Gastroesophageal sphincter (tissue), 4 donors: Measurements from ENCODE around the gene TM9SF1. TPM values are rescaled to one million over a fixed set of nuclear protein-coding genes. Genes with fewer than 3 reads are reported as not detected.

ENCODE experiments used
- ATAC-seq: fragments of 150-250 bp; one replicate; pipeline ENCODE4 v1.9.1; 2016; ENCODE audit warnings: mild to moderate bottlenecking, moderate library complexity
- H3K27ac ChIP-seq, 4 donors: fragments of 200-600 bp; sonication (generic) in 3 of 4; 1 replicate in 3 of 4; 2 replicates in 1 of 4; pipeline ENCODE4 v1.5.1; 2016 to 2019
- H3K27me3 ChIP-seq: fragments of 200-600 bp; sonication (generic); one replicate; pipeline ENCODE4 v1.5.1; 2019
- H3K36me3 ChIP-seq, 2 donors: fragments of 200-600 bp; sonication (generic); one replicate each; pipeline ENCODE4 v1.5.1; 2019; ENCODE audit warnings: control low read depth in 1 of 2
- H3K4me1 ChIP-seq, 3 donors: fragments of 200-600 bp; sonication (generic); 1 replicate in 2 of 3; 2 replicates in 1 of 3; pipeline ENCODE4 v1.5.1; 2016 to 2019; ENCODE audit warnings: control low read depth in 2 of 3
- H3K4me3 ChIP-seq, 2 donors: fragments of 200-600 bp; sonication (generic); one replicate each; pipeline ENCODE4 v1.5.1; 2019; ENCODE audit warnings: mild to moderate bottlenecking in 1 of 2, moderate library complexity in 1 of 2
- H3K9me3 ChIP-seq, 3 donors: fragments of 200-600 bp; sonication (generic); one replicate each; pipeline ENCODE4 v1.5.1; 2017 to 2019; ENCODE audit warnings: control low read depth in 2 of 3
- CTCF ChIP-seq, 4 experiments: fragments of 200-600 bp in 2 of 4; fragments of 450-650 bp in 2 of 4; sonication (generic) in 1 of 4; IDR thresholded peaks; one replicate each; pipeline ENCODE4 v1.5.1; 2017 to 2019; ENCODE audit warnings: antibody characterized with exemption in 4 of 4, mild to moderate bottlenecking in 2 of 4, moderate library complexity in 2 of 4
- EP300 ChIP-seq: sonication (generic); formaldehyde crosslinking; IDR thresholded peaks from one replicate; pipeline ENCODE4 v1.6.1; 2017; ENCODE audit warnings: antibody characterized with exemption, mild to moderate bottlenecking
- POLR2A ChIP-seq, 2 donors: fragments of 450-650 bp; IDR thresholded peaks; one replicate each; pipeline ENCODE4 v1.6.1; 2017; ENCODE audit warnings: antibody characterized with exemption in 2 of 2, mild to moderate bottlenecking in 2 of 2, moderate library complexity in 1 of 2
- POLR2AphosphoS5 ChIP-seq: sonication (generic); formaldehyde crosslinking; IDR thresholded peaks from one replicate; pipeline ENCODE4 v1.6.1; 2017; ENCODE audit warnings: antibody characterized with exemption
- WGBS, 2 donors: methylation state at CpG; one replicate each; pipeline ENCODE4 v1.1.5; 2018; ENCODE audit warnings: low coverage in 1 of 2; 5-methylcytosine and 5-hydroxymethylcytosine counted together
- total RNA-seq, 4 donors: library from RNA; depleted of rRNA; stranded (reverse); fragments of >200 nt; gene quantifications; one replicate each; pipeline ENCODE4 v1.1.0, GENCODE V29; 2016

TM9SF1 gene
- total RNA-seq, result 10 to 100 TPM; 34.7 to 53.3 (median 45.0) TPM

- Histone ChIP-seq H3K4me3 (peak within 1 kb of the TSS; percentile 82 to 83), H3K36me3 (peaks cover 0 to 50% of the 10 kb centered on the region in 2 donors), H3K27me3 (no peaks in the 10 kb centered on the region), H3K9me3 (no peaks in the 10 kb centered on the region), H3K27ac (peak within 1 kb of the TSS; percentile 85 to 99 (median 96)), H3K4me1 (peaks cover 4 to 51% (median 16%) of the 10 kb centered on the region in 3 donors)
- ATAC-seq, result peak; percentile 96
- TF ChIP-seq CTCF (IDR thresholded peaks at IDR 0.05), result no peak
- TF ChIP-seq POLR2AphosphoS5, result peak; percentile 90
- peak; percentile 37 to 62 for TF ChIP-seq POLR2A (IDR thresholded peaks at IDR 0.05)
- TF ChIP-seq EP300, result no peak
- 0% methylated on average over 4 of the region's 89 CpGs; no CpG with 5 or more reads in 1 of the 2 donors for WGBS, 2 donors
Measured at GRCh38 chr14:24195186-24196070, at the start of gene TM9SF1. TM9SF1 (minus strand) TSS chr14:24195441; CDS start chr14:24195019, 422 bp downstream.

GRCh38 chr14:24243336-24243836 is 48.1 kb upstream of the TM9SF1 start:
- no peak for ATAC-seq
- peak overlapping the region; percentile 89 to 99 (median 94) for H3K27ac ChIP-seq
- H3K9me3 ChIP-seq, result no peaks in the 10 kb centered on the region
- peak overlapping the region; percentile 53 to 57 for H3K4me3 ChIP-seq
- H3K4me1 ChIP-seq, result peaks cover 2 to 46% (median 29%) of the 10 kb centered on the region in 3 donors
- 36 to 48% methylated on average over 2 to 9 of the region's 10 CpGs for WGBS, 2 donors
- peaks cover 0 to 31% of the 10 kb centered on the region in 2 donors for H3K36me3 ChIP-seq
- no peak for TF ChIP-seq POLR2A (IDR thresholded peaks at IDR 0.05)
- TF ChIP-seq POLR2AphosphoS5, result no peak
- no peak for TF ChIP-seq EP300
- no peak for TF ChIP-seq CTCF (IDR thresholded peaks at IDR 0.05)
- H3K27me3 ChIP-seq, result no peaks in the 10 kb centered on the region

- no peaks in the 10 kb centered on the region for H3K9me3 ChIP-seq
- peak overlapping the region; percentile 89 to 99 (median 94) for H3K27ac ChIP-seq
- 0% methylated on average over 14 of the region's 39 CpGs; no CpG with 5 or more reads in 1 of the 2 donors for WGBS, 2 donors
- peak; percentile 51 to 88 (median 78) for TF ChIP-seq CTCF (IDR thresholded peaks at IDR 0.05)
- TF ChIP-seq POLR2A (IDR thresholded peaks at IDR 0.05), result no peak
- H3K27me3 ChIP-seq, result no peaks in the 10 kb centered on the region
- H3K4me1 ChIP-seq, result peaks cover 2 to 56% (median 29%) of the 10 kb centered on the region in 3 donors
- peaks cover 0 to 45% of the 10 kb centered on the region in 2 donors for H3K36me3 ChIP-seq
- H3K4me3 ChIP-seq, result peak overlapping the region; percentile 53 to 57
- ATAC-seq, result peak; percentile 93
Measured at GRCh38 chr14:24241829-24242443, 46.7 kb upstream of the TM9SF1 start.

GRCh38 chr14:24240110-24240918 is 45.1 kb upstream of the TM9SF1 start:
- Histone ChIP-seq H3K36me3 (peaks cover 0 to 60% of the 10 kb centered on the region in 2 donors), H3K4me3 (no peak overlapping the region), H3K4me1 (peaks cover 2 to 60% (median 29%) of the 10 kb centered on the region in 3 donors), H3K9me3 (no peaks in the 10 kb centered on the region), H3K27ac (peak overlapping the region in 3 of 4 donors; percentile 89 to 99 (median 99)), H3K27me3 (no peaks in the 10 kb centered on the region)
- no peak for ATAC-seq
- TF ChIP-seq EP300 (no peak), CTCF (IDR thresholded peaks at IDR 0.05) (no peak), POLR2AphosphoS5 (no peak), POLR2A (IDR thresholded peaks at IDR 0.05) (no peak)
- WGBS, 2 donors, result 87% methylated on average over 4 of the region's 9 CpGs; no CpG with 5 or more reads in 1 of the 2 donors
